Immature natural killer cell (primary cell): Measurements from ENCODE around the gene IFI27L1. TPM values are rescaled to one million over a fixed set of nuclear protein-coding genes. Genes with fewer than 3 reads are reported as not detected.
A peak's percentile ranks its signal among the peaks of the same experiment; 100 is the strongest.

Experiments
- DNase-seq, 3 donors: peaks; one replicate each; pipeline ENCODE4 v3.0.0; 2022; ENCODE audit warnings: mixed read lengths in 1 of 3
- H3K27ac Mint-ChIP-seq, 6 donors: one replicate each; pipeline ENCODE4 v1.8.0; 2020; ENCODE audit warnings: mixed read lengths in 6 of 6, mild to moderate bottlenecking in 5 of 6, inconsistent platforms in 4 of 6, moderate library complexity in 3 of 6
- H3K27me3 Mint-ChIP-seq, 3 donors: one replicate each; pipeline ENCODE4 v1.8.0; 2020 to 2021; ENCODE audit warnings: low read depth in 3 of 3, mild to moderate bottlenecking in 3 of 3, mixed read lengths in 3 of 3, moderate library complexity in 3 of 3, inconsistent platforms in 1 of 3
- H3K36me3 Mint-ChIP-seq, 3 donors: one replicate each; pipeline ENCODE4 v1.8.0; 2020; ENCODE audit warnings: mixed read lengths in 3 of 3, inconsistent platforms in 2 of 3, mild to moderate bottlenecking in 2 of 3
- H3K4me1 Mint-ChIP-seq, 2 donors: one replicate each; pipeline ENCODE4 v1.8.0; 2020; ENCODE audit warnings: inconsistent platforms in 2 of 2, mild to moderate bottlenecking in 2 of 2, mixed read lengths in 2 of 2, moderate library complexity in 1 of 2
- H3K4me3 Mint-ChIP-seq, 5 donors: one replicate each; pipeline ENCODE4 v1.8.0; 2020; ENCODE audit warnings: mild to moderate bottlenecking in 5 of 5, mixed read lengths in 5 of 5, inconsistent platforms in 3 of 5, moderate library complexity in 3 of 5
- H3K9me3 Mint-ChIP-seq, 6 donors: one replicate each; pipeline ENCODE4 v1.8.0; 2020; ENCODE audit warnings: mild to moderate bottlenecking in 6 of 6, mixed read lengths in 6 of 6, inconsistent platforms in 4 of 6, moderate library complexity in 3 of 6
- polyA plus RNA-seq, 3 donors: library from polyadenylated mRNA; unstranded; fragments of 300-500 nt; fragmentation: Illumina TruSeq; gene quantifications; one replicate each; pipeline ENCODE4 v1.2.3, GENCODE V29; 2021

IFI27L1 gene
- polyA plus RNA-seq, 3 donors from 2014 or later = 10.0 to 19.3 (median 10.3) TPM

- Mint-ChIP-seq H3K27ac (peak overlapping the region in 3 of 6 donors; percentile 10 to 82 (median 59)), H3K27me3 (peaks cover under 1 to 5% (median 2%) of the 10 kb centered on the region in 3 donors), H3K4me1 (peaks cover 21 to 23% of the 10 kb centered on the region in 2 donors), H3K4me3 (peak overlapping the region in 1 of 5 donors; percentile 18), H3K9me3 (no peaks in the 10 kb centered on the region), H3K36me3 (no peaks in the 10 kb centered on the region)
- DNase-seq = no peak
Measured at GRCh38 chr14:94127330-94127729, 46.2 kb downstream of the IFI27L1 start.

GRCh38 chr14:94128216-94128839 lies 47.2 kb downstream of the IFI27L1 start:
- H3K9me3 Mint-ChIP-seq = no peaks in the 10 kb centered on the region
- H3K36me3 Mint-ChIP-seq = no peaks in the 10 kb centered on the region
- H3K27ac Mint-ChIP-seq = peak overlapping the region; percentile 75 to 84 (median 79)
- peak overlapping the region; percentile 85 to 94 (median 91) for H3K4me3 Mint-ChIP-seq
- DNase-seq = no peak
- peaks cover 21 to 23% of the 10 kb centered on the region in 2 donors for H3K4me1 Mint-ChIP-seq
- H3K27me3 Mint-ChIP-seq = peaks cover 0 to 4% (median 2%) of the 10 kb centered on the region in 3 donors

GRCh38 chr14:94129111-94129757 lies 48.1 kb downstream of the IFI27L1 start, which contains the start of gene IFI27L2:
IFI27L2 (minus strand) TSS chr14:94129604; CDS start chr14:94129564, 40 bp downstream.
- Mint-ChIP-seq H3K9me3 (no peaks in the 10 kb centered on the region), H3K4me1 (peaks cover 21 to 23% of the 10 kb centered on the region in 2 donors), H3K27ac (peak within 1 kb of the TSS; percentile 75 to 85 (median 80)), H3K27me3 (peaks cover 0 to 6% (median 2%) of the 10 kb centered on the region in 3 donors), H3K4me3 (peak within 1 kb of the TSS; percentile 85 to 94 (median 91)), H3K36me3 (no peaks in the 10 kb centered on the region)
- peak; percentile 54 to 63 (median 59) for DNase-seq

GRCh38 chr14:94129758-94130414 lies 48.8 kb downstream of the IFI27L1 start:
- Mint-ChIP-seq H3K27ac (peak overlapping the region; percentile 75 to 85 (median 80)), H3K4me1 (peaks cover 21 to 23% of the 10 kb centered on the region in 2 donors), H3K36me3 (no peaks in the 10 kb centered on the region), H3K4me3 (peak overlapping the region; percentile 85 to 94 (median 91)), H3K27me3 (peaks cover 2 to 6% (median 2%) of the 10 kb centered on the region in 3 donors), H3K9me3 (no peaks in the 10 kb centered on the region)
- peak; percentile 19 to 21 (median 19) for DNase-seq

- Mint-ChIP-seq H3K4me1 (peaks cover 21 to 27% of the 10 kb centered on the region in 2 donors), H3K27ac (no peak overlapping the region), H3K27me3 (peaks cover 2 to 12% (median 7%) of the 10 kb centered on the region in 3 donors), H3K4me3 (no peak overlapping the region), H3K9me3 (no peaks in the 10 kb centered on the region), H3K36me3 (no peaks in the 10 kb centered on the region)
- DNase-seq = peak; percentile 50 to 58 (median 53)
Measured at GRCh38 chr14:94132285-94132887, 51.3 kb downstream of the IFI27L1 start.

GRCh38 chr14:94135476-94135875 lies 54.4 kb downstream of the IFI27L1 start:
- no peaks in the 10 kb centered on the region for H3K36me3 Mint-ChIP-seq
- no peak overlapping the region for H3K27ac Mint-ChIP-seq
- no peaks in the 10 kb centered on the region for H3K9me3 Mint-ChIP-seq
- no peak for DNase-seq
- peaks cover under 1 to 4% of the 10 kb centered on the region in 2 donors for H3K4me1 Mint-ChIP-seq
- H3K4me3 Mint-ChIP-seq = no peak overlapping the region
- peaks cover 2 to 9% (median 7%) of the 10 kb centered on the region in 3 donors for H3K27me3 Mint-ChIP-seq

- Mint-ChIP-seq H3K4me3 (no peak overlapping the region), H3K27me3 (peaks cover 2 to 9% (median 7%) of the 10 kb centered on the region in 3 donors), H3K9me3 (no peaks in the 10 kb centered on the region), H3K27ac (no peak overlapping the region), H3K4me1 (peaks cover 0 to 4% of the 10 kb centered on the region in 2 donors), H3K36me3 (no peaks in the 10 kb centered on the region)
- peak; percentile 72 to 76 (median 74) for DNase-seq
Measured at GRCh38 chr14:94136575-94137331, 55.6 kb downstream of the IFI27L1 start.

GRCh38 chr14:94138251-94138650 lies 57.1 kb downstream of the IFI27L1 start:
- DNase-seq = no peak
- H3K9me3 Mint-ChIP-seq = no peaks in the 10 kb centered on the region
- H3K36me3 Mint-ChIP-seq = no peaks in the 10 kb centered on the region
- no peak overlapping the region for H3K27ac Mint-ChIP-seq
- H3K4me1 Mint-ChIP-seq = peaks cover 0 to 4% of the 10 kb centered on the region in 2 donors
- no peak overlapping the region for H3K4me3 Mint-ChIP-seq
- peaks cover 0 to 9% (median 8%) of the 10 kb centered on the region in 3 donors for H3K27me3 Mint-ChIP-seq

- Mint-ChIP-seq H3K27me3 (peaks cover 0 to 9% (median 6%) of the 10 kb centered on the region in 3 donors), H3K4me1 (peaks cover 0 to 4% of the 10 kb centered on the region in 2 donors), H3K36me3 (no peaks in the 10 kb centered on the region), H3K9me3 (no peaks in the 10 kb centered on the region), H3K4me3 (no peak overlapping the region), H3K27ac (no peak overlapping the region)
- DNase-seq = no peak
Measured at GRCh38 chr14:94139006-94139405, 57.9 kb downstream of the IFI27L1 start.

GRCh38 chr14:94139421-94139820 lies 58.3 kb downstream of the IFI27L1 start:
- peaks cover 0 to 9% (median 6%) of the 10 kb centered on the region in 3 donors for H3K27me3 Mint-ChIP-seq
- no peak for DNase-seq
- no peaks in the 10 kb centered on the region for H3K9me3 Mint-ChIP-seq
- peaks cover 0 to 4% of the 10 kb centered on the region in 2 donors for H3K4me1 Mint-ChIP-seq
- no peak overlapping the region for H3K4me3 Mint-ChIP-seq
- no peaks in the 10 kb centered on the region for H3K36me3 Mint-ChIP-seq
- no peak overlapping the region for H3K27ac Mint-ChIP-seq

- H3K27ac Mint-ChIP-seq = no peak overlapping the region
- DNase-seq = no peak
- H3K27me3 Mint-ChIP-seq = peaks cover 2 to 3% (median 3%) of the 10 kb centered on the region in 3 donors
- H3K4me1 Mint-ChIP-seq = no peaks in the 10 kb centered on the region
- no peaks in the 10 kb centered on the region for H3K36me3 Mint-ChIP-seq
- no peak overlapping the region for H3K4me3 Mint-ChIP-seq
- H3K9me3 Mint-ChIP-seq = no peaks in the 10 kb centered on the region
Measured at GRCh38 chr14:94142247-94142646, 61.1 kb downstream of the IFI27L1 start.

- no peak for DNase-seq
- Mint-ChIP-seq H3K4me3 (no peak overlapping the region), H3K36me3 (no peaks in the 10 kb centered on the region), H3K9me3 (no peaks in the 10 kb centered on the region), H3K27me3 (peaks cover 2 to 3% (median 3%) of the 10 kb centered on the region in 3 donors), H3K4me1 (no peaks in the 10 kb centered on the region), H3K27ac (no peak overlapping the region)
Measured at GRCh38 chr14:94142836-94143235, 61.7 kb downstream of the IFI27L1 start.

- Mint-ChIP-seq H3K27ac (no peak overlapping the region), H3K27me3 (peaks cover 2 to 3% (median 3%) of the 10 kb centered on the region in 3 donors), H3K4me3 (no peak overlapping the region), H3K36me3 (no peaks in the 10 kb centered on the region), H3K9me3 (no peaks in the 10 kb centered on the region), H3K4me1 (no peaks in the 10 kb centered on the region)
- DNase-seq = no peak
Measured at GRCh38 chr14:94143239-94143638, 62.1 kb downstream of the IFI27L1 start.
